HG02870 (cell line): ENCODE results near the gene UPF3A.
"Not testable (repeated sequence)": the region's sequence is repeated elsewhere in the genome, so short reads cannot be mapped to it uniquely, and the experiment has no call there.

Source experiments
- ATAC-seq: cut with Tn5 transposase; IDR thresholded peaks from one replicate; pipeline ENCODE4 v1.9.1; 2021; ENCODE audit warnings: mild to moderate bottlenecking, moderate library complexity; ENCODE audit not compliant: unreplicated experiment

Gene UPF3A

GRCh38 chr13:114281351-114282040 lies at the start of gene UPF3A:
UPF3A (plus strand) TSS chr13:114281601; CDS start chr13:114281640, 39 bp downstream.
- ATAC-seq: peak; percentile 56

- ATAC-seq: no peak
Observed at GRCh38 chr13:114231886-114232285, 49.5 kb upstream of the UPF3A start.

GRCh38 chr13:114234266-114234644 lies 47.1 kb upstream of the UPF3A start:
- no peak for ATAC-seq

- peak; percentile 86 for ATAC-seq
Observed at GRCh38 chr13:114234645-114235421, 46.6 kb upstream of the UPF3A start, which contains the start of gene CDC16. CDC16 (plus strand) TSS chr13:114234897; CDS start chr13:114235085, 188 bp downstream.

GRCh38 chr13:114235697-114236096 lies 45.7 kb upstream of the UPF3A start:
- ATAC-seq: no peak

GRCh38 chr13:114236227-114236626 lies 45.2 kb upstream of the UPF3A start:
- ATAC-seq: no peak

- no peak for ATAC-seq
Observed at GRCh38 chr13:114237415-114238112, 43.8 kb upstream of the UPF3A start.

- ATAC-seq: no peak
Observed at GRCh38 chr13:114241918-114242317, 39.5 kb upstream of the UPF3A start.

GRCh38 chr13:114243971-114244370 lies 37.4 kb upstream of the UPF3A start:
- no peak for ATAC-seq

GRCh38 chr13:114244637-114245036 lies 36.8 kb upstream of the UPF3A start:
- no peak for ATAC-seq

- ATAC-seq: no peak
Observed at GRCh38 chr13:114248011-114248410, 33.4 kb upstream of the UPF3A start.

- ATAC-seq: no peak
Observed at GRCh38 chr13:114249077-114249476, 32.3 kb upstream of the UPF3A start.

GRCh38 chr13:114251639-114252440 lies 29.6 kb upstream of the UPF3A start:
- not testable (repeated sequence) for ATAC-seq

- ATAC-seq: no peak
Observed at GRCh38 chr13:114256547-114256946, 24.9 kb upstream of the UPF3A start.

- no peak for ATAC-seq
Observed at GRCh38 chr13:114257014-114257413, 24.4 kb upstream of the UPF3A start.

GRCh38 chr13:114258589-114258988 lies 22.8 kb upstream of the UPF3A start:
- ATAC-seq: no peak

- no peak for ATAC-seq
Observed at GRCh38 chr13:114259374-114259773, 22.0 kb upstream of the UPF3A start.

GRCh38 chr13:114259974-114260373 lies 21.4 kb upstream of the UPF3A start:
- peak; percentile 57 for ATAC-seq

GRCh38 chr13:114260814-114261213 lies 20.6 kb upstream of the UPF3A start:
- ATAC-seq: no peak

GRCh38 chr13:114261328-114261965 lies 20.0 kb upstream of the UPF3A start:
- no peak for ATAC-seq
